ENCODE results near the gene YIF1A. TPM values are rescaled to one million over a fixed set of nuclear protein-coding genes. Genes with fewer than 3 reads are reported as not detected.

Gene YIF1A
- total RNA-seq, 1 donor: 187 TPM

- peak; percentile 87 for TF ChIP-seq CTCF (IDR thresholded peaks at IDR 0.05; ENCODE audit: insufficient read depth, low read depth, low read length)
- peak; percentile 95 for DNase-seq (ENCODE audit: low read depth)
- no peak overlapping the region for H3K4me3 ChIP-seq (ENCODE audit: low read depth, low read length)
These were observed 6.2 kb downstream of the YIF1A start for GRCh38 chr11:66282468-66283455.

GRCh38 chr11:66281776-66282467 lies 7.0 kb downstream of the YIF1A start:
- no peak for TF ChIP-seq CTCF (IDR thresholded peaks at IDR 0.05; ENCODE audit: insufficient read depth, low read depth, low read length)
- no peak for DNase-seq (ENCODE audit: low read depth)
- H3K4me3 ChIP-seq (ENCODE audit: low read depth, low read length): no peak overlapping the region

GRCh38 chr11:66281001-66281400 lies 7.9 kb downstream of the YIF1A start:
- DNase-seq (ENCODE audit: low read depth): no peak
- no peak overlapping the region for H3K4me3 ChIP-seq (ENCODE audit: low read depth, low read length)
- no peak for TF ChIP-seq CTCF (IDR thresholded peaks at IDR 0.05; ENCODE audit: insufficient read depth, low read depth, low read length)

- no peak overlapping the region for H3K4me3 ChIP-seq (ENCODE audit: low read depth, low read length)
- DNase-seq (ENCODE audit: low read depth): no peak
- no peak for TF ChIP-seq CTCF (IDR thresholded peaks at IDR 0.05; ENCODE audit: insufficient read depth, low read depth, low read length)
These were observed 8.5 kb downstream of the YIF1A start for GRCh38 chr11:66280428-66280827.

- no peak for DNase-seq (ENCODE audit: low read depth)
- no peak for TF ChIP-seq CTCF (IDR thresholded peaks at IDR 0.05; ENCODE audit: insufficient read depth, low read depth, low read length)
These were observed 9.7 kb downstream of the YIF1A start for GRCh38 chr11:66279092-66279734.

GRCh38 chr11:66278363-66279091 lies 10.4 kb downstream of the YIF1A start:
- no peak for TF ChIP-seq CTCF (IDR thresholded peaks at IDR 0.05; ENCODE audit: insufficient read depth, low read depth, low read length)
- H3K4me3 ChIP-seq (ENCODE audit: low read depth, low read length): no peak overlapping the region
- DNase-seq (ENCODE audit: low read depth): no peak

More at GRCh38 chr11:66279092-66279734, 9.7 kb downstream of the YIF1A start:
- no peak overlapping the region for H3K4me3 ChIP-seq (ENCODE audit: low read depth, low read length)
